ENCODE results near the gene SLC25A47.

The SLC25A47 gene

DNA sequence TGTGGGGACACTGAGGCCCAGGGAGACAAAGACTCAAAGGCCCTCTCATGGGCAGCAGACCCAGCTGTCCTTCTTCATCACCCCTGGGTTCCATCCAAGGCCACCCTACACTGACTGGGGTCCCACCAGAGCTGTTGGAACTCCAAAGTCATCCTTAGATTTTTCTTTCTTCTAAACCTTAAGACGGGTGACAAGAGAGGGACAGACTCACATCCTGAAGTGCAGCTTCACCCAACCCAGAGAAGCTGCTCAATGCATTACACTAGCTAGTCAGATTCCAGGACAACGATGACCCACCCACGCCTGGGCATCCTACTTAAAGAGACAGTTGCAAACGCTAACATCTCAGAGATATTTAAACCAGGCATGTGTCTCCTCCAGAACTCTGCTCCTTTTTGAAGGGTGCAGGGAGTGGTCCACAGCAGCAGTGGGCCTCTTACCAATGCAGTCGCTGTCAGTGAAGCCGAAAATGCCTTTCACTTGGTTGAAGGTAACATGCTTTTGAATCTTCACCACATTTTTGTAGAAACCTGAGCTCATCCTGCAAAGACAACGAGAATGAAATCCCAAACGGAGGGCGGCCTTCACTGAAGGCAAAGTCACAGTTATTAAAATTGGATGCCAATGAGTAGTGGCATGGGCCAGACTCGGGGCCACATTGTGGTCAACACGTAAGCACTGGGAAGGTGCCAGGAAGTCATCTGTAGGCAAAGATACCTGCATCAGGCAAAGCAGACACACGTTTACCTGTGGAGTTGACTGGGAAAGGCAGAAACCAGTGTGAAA lies 23.4 kb downstream of the SLC25A47 start:
- DNase-seq (ENCODE audit: low spot score), result no peak

DNA sequence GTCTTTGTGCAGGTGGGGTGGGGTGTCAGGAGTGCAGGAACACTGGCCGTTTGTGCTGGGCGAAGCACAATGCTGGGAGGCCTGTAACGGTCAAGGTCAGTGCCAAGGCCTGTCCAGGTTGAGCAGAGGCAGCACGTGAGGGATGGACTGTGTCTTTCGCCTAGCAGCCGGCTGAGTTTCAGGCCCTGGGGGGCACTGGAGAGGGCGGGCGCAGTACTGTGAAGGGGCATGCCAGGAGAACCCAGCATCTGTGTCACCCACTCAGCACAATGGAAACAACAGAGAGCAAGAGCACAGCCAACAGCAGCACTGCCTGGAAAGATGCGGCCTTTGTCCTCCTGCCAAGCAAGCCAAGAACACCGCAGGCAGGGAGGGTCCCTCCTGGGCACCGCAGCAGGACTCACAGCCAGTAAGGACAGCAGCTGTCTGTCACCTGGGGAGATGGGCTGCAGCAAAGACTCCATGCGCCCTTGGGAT lies 25.2 kb downstream of the SLC25A47 start:
- no peak for DNase-seq (ENCODE audit: low spot score)

DNA sequence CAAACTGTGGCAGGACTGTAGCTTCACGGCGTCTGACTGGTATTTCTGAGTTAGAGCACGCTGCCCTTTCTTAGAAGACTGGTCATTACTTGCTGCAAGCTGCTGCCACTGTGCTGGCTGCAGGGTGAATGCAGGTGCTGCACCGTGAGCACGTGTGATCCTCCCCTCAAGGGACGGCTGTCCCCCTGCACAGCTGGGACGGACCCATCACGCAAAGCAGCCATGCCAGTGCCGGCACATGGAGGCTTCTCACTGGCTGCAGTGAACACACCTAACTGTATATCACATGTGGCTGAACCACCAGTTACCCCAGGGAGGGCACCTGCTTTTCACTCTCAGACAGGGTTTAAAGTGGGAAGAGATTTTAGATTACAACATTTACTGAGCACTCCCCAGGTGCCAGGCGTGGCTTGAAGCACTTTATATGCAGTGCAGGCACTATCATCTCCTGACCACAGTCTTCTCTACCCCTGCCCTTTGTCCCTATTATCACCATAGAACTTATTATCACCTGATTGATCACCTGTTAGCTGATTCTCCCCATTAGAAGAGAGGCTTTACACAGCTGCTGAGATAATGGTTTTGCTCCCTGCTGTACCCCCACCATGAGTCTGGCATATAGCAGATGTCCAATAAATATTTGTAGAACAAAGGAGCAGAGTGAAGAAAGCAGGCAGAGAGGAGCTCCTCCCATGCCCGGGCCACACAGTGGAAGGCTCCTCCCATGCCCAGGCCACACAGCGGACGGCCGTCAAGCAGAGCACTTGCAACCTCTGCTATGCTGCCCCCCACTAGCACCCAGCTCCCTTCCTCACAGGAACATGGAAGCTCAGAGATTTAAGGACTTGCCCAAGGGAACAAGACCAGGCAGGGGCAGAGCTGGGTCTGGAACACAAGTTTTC lies 25.9 kb downstream of the SLC25A47 start:
- no peak for DNase-seq (ENCODE audit: low spot score)

DNA sequence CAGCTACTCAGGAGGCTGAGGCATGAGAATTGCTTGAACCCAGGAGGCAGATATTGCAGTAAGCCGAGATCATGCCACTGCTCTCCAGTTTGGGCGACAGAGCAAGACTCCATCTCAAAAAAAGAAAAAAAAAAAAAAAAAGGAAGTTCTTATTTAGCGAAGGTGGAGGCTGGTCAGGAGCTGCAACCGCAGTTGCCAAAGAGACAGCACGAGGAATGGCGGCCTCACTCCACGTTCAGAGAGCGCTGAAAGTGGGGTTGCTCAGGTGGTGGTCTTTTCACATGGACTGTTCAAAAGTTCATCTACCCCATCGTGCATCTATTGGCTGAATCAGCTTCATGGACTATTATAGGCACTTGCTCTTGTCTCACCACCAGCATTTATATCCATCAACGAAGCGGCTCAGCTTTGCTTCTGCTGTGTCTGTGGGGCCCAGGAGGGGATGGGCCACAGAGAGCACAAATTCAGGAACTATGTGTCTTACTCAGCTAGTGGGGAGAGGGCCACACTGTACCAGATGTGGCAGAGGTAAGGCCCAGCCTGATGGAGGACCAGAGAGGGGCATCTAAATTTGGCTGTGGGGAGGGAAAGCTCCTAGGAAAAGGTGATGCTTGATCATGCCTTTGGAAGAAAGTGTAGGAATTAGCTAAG lies 27.3 kb downstream of the SLC25A47 start:
- DNase-seq (ENCODE audit: low spot score), result no peak

DNA sequence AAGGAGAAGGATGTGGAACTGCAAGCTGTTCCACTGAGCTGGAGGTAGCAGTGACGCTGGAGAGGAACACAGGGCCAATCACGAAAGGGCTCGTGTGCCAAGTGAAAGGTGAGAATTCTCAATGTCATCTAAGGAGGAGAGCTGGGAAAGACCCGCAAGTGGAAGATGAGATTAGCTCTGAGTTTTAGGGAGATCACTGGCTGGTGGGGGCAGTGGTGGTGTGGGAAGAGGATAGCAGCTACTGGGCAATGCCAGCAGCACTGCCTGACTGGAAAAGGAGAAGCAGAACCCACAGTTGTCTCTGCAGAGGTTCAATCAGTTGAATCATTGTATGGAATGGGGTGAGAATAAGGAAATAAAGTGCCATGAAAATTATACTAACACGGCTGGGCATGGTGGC lies 27.8 kb downstream of the SLC25A47 start:
- DNase-seq (ENCODE audit: low spot score), result no peak

DNA sequence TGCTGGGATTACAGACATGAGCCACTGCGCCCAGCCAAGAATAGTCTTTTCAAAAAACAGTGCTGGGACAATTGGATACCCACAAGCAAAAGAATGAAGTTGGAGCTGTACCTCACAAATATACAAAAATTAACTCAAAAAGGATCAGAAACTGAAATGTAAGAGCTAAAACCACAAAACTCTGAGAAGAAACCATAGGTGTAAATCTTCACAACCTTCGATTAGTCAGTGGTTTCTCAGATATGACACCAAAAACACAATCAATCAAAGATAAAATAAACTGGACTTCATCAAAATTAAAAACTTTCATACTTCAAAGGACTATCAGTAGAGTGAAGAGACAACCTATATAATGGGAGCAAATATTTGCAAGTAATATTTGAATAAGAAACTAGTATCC lies 35.3 kb downstream of the SLC25A47 start:
- no peak for DNase-seq (ENCODE audit: low spot score)

DNA sequence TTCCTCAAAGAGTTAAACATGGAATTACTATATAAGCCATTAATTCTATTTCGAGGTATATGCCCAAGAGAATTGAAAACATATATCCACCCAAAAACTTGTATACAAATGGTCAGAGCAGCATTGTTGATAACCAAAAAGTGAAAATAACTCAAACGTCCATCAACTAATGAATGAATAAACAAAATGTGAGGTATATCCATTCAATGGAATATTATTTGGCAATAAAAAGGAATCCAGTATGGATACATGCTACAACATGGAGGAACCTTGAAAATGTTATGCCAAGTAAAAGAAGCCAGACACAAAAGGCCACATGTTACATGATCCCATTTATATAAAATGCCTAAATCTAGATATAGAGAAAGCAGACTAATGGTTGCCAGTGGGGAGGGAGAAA lies 36.0 kb downstream of the SLC25A47 start:
- DNase-seq (ENCODE audit: low spot score), result no peak

DNA sequence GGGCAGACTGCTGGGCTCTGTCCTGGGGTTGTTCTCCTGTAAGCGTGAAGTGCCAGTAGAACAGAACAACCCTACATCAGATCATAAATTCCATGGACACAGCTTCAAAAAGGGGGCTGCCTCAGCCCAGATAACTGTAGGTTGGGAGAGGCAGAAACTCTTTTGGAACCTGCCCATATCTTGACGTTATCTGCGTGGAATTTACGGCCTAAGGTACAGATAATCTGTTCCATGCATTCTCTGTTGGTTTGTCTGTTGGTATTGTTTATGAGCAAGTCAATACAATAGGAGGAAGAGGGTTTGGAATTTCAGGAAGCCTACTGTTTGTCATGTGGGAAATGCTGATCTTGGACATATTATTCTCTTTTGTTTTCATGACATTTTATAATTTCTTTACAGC lies 36.7 kb downstream of the SLC25A47 start:
- no peak for DNase-seq (ENCODE audit: low spot score)

DNA sequence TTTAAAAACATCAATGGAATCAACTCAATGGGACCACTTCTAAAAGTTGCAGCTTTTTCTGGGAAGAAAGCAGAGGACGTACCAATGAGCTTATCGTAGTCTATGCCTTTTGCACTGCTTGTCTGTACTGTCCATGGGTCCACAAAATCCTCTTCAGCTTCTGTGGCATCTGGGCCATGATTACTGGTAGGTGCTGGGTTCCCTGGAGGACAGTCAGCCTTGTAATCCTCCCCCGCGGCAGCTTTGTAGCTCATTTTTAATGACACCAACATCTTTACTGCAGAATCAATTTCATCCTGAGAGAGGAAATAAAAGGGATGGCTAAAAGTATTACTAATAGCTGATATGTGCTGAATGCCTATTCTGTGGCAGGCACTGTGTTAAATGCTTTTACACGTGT lies 38.5 kb downstream of the SLC25A47 start:
- no peak for DNase-seq (ENCODE audit: low spot score)

DNA sequence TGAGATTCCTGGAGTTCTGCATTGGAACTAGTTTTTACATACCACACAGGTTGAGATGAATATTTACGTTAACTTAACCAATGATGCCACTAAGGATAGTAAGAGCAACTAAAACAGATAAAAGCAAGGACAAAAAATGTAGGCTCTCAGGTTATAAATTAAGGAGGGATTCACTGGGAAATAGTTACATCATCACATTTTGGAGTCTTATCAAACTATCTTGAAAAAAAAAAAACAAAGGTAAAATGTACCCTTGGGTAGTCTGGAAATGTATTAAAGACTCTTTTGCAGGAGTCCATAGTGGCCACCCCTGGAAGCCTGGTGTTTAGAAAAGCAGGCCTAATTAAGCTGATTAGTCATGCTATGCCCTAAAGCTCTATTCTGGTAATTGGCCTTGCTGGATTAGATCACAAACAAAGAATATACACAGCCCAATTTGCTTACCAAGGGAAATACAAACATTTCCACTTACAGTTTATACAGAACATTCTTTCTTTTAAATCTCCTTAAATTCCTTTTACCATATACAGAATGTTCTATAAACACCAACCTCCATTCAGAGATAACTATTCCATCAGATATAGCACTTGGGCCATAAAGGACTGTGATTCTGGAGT lies 39.3 kb downstream of the SLC25A47 start:
- DNase-seq (ENCODE audit: low spot score), result peak; percentile 67

DNA sequence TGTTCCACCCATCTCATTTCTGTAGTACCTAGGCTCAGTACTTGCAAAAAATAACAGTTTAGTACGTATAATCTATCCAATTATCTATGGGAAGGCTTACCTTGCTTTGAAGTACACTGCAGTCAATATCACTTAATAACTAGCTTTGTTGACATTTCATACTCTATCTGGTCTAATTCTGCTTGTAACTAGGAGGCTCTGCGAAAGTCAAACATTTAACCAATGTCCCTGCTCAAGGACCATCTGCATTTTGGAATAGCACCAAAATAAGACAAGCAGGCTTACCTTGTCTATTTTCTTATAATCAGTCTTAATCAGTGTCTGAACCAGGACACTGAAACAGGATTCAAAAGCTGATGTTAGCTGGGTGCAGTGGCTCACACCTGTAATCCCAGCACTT lies 39.9 kb downstream of the SLC25A47 start:
- no peak for DNase-seq (ENCODE audit: low spot score)

DNA sequence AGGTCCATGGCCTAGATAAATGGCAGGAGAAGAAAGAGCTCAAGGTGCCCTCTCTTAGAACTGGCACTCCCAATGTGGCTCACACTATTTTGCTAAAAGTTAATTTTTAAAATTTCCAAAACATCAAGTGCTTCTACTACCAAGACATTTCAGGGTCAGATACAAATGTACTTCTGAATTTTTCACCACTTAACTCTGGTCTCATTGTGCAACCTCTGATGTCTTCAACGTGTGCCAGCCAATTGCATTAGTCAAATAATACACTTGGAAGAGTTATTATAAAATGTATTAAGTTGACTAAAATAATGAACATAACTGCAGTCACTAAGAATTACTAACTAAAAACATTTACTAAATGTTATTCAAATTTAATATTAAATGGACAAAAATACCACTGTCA lies 41.3 kb downstream of the SLC25A47 start:
- no peak for DNase-seq (ENCODE audit: low spot score)

DNA sequence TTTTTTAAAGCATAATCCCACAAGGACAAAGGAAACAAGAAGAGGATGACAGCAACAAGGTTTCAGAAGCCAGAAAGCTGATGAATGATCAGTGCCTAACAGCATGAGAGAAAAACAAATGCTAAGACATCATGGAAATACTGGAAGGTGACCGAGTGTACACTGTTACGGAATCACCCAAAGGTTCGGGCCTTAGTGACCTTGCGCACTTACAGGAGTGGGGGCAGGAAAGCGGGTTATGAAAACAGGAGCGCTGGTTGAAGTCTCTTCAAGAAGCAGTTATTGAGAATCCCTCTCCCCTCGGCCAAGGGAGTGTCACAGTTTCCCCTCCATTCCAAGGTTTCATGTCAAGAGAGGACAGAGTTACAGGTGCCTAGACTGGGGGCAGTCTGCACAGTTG lies 42.6 kb downstream of the SLC25A47 start:
- DNase-seq (ENCODE audit: low spot score), result no peak

DNA sequence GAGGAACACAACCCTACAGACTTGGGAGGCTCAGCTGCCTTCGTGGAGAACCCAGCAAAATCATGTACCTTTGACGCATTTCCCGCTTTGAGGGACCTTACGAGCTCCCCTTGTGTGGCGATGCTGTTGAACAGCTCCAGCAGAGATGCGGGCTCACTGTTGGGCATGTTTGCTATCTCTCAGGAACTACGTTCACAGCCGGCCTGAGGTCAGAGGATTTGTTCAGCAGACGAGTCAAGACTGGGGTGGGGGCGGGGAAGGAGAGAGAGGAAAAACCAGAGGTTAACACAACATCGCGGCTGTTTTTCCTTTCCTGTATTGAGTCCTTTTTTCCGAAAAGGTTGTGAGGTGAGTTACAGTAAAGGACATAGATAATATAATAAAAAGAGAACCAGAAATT lies 45.9 kb downstream of the SLC25A47 start:
- no peak for DNase-seq (ENCODE audit: low spot score)

DNA sequence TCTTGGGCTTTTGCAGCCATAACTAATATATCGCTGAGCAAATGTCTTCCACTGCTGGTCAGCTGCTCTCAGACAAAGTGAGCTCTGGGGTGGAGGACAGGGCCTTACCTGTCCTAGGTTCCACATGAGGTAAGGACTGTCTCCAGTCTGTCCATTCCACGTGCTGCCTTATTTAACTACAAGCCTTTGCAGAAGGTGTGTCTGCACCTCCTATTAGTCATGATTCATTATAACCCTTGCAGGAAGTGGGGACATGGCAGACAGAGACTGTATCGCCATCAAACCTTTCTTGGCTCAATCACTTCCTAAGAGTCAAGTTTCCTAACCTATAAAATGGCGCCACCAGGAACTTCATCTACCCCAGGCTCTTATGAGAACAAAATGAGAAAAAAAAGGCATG lies 46.9 kb downstream of the SLC25A47 start:
- no peak for DNase-seq (ENCODE audit: low spot score)

DNA sequence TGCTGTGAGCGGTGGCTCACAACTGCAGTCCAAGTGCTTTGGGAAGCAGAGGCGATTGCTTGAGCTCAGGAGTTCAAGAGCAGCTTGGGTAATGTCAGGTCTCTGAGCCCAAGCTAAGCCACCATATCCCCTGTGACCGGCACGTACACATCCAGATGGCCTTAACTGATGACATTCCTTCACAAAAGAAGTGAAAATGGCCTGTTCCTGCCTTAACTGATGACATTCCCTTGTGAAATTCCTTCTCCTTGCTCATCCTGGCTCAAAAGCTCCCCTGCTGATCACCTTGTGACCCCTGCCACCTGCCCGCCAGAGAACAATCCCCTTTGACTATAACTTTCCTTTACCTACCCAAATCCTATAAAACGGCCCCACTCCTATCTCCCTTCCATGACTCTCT lies 48.6 kb downstream of the SLC25A47 start:
- no peak for DNase-seq (ENCODE audit: low spot score)

DNA sequence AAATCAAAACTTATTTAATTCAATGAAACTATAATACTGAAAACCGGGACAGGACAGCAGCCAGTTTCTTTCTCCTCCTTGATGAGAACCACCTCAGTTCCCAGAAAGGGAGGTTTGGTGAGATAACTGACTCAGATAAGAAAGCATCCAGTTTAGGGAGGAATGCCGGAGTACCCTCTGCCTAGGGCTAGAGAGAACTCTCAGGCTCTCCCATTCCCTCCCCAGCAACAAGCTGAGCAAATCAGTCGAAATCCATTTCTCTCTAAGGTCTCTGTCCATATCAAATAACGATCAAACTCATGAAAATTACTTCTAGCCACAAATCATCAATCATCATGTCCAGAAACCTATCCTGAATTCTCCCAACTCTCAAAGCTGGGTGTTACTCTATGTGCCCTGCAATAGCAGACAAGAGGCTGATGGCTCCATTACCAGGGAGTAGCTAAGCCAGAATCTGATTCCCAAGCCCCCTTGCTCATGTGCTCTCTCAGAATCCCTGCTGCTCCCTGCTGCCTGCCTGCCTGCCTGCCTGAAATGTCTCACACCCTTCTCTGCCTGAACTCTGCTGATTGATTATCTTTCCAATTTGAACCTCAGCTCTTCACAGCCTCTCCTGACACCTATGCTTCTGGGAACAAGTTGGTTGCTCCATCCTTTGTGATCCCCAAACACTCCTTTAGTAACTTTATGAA lies 49.4 kb downstream of the SLC25A47 start:
- DNase-seq (ENCODE audit: low spot score), result no peak

DNA sequence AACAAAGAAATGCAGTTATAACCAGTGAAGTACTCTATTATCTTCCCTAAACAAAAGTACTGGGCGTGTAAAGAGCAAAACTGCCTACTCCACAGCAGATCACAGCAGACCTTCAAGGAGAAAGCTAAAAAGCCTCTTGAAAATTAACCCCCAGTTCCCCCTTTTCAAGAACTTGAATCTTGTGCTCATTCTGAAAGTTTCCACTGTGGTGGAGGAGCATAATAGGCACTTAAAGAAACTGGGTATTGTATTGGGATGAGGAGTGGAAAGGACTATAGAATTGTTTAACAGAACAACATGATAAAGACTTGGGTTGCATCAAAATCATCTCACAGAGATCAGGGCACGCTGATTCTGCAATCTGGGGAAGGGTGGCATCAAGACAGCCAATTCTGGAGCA lies 51.1 kb downstream of the SLC25A47 start:
- no peak for DNase-seq (ENCODE audit: low spot score)

DNA sequence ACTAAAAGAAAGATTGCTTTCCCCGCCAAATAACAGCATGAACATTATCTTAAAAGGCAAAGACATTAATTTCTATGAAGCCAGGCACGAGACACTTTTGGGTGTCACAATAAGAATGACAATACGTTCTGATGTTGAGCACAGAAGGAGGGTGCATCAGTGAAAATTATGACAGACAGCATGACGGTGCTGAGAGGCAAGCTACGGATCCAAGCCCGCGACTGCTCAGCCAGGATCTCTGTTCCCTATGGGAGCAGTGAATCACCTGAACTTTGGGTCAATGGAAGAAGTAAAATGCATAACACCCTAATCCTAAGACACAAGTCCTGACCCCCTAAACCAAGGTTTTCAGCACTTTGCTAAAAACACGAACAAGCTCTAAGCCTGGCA lies 51.7 kb downstream of the SLC25A47 start:
- no peak for DNase-seq (ENCODE audit: low spot score)

DNA sequence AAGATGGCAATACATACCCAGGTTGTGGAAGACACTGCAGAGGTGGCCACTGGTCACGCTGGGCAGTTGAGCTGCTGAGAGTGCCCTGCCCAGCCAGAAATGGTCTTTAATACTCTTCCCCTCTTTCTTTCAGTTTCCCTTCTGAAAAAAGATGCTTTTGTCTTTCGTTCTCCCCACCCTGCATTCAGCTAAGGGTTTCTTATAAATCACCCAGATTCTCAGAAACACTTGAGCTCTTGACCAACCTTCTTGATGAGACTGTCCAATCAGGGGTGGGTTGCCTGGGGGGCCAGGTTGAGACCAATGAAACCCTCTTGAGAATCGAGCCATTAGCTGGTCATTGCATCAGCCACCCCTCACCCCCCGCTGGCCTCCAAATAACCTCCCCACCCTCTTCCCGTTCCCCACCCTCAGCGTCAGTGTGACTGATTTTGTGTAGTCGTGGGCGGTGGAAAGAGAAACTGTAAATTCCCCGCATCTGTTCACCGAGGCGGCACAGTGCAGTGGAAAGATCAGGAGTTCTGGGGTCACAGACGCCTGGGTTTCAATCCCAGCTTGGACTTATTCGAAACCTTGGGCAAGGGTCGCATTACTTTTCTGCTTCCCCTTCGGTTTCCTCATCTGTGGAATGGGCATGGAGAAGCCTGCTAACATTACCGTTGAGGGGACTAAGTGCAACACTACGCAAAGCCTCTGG lies 52.3 kb downstream of the SLC25A47 start:
- peak; percentile 79 for DNase-seq (ENCODE audit: low spot score)
